ENCODE data around the gene KIF11. TPM values are rescaled to one million over a fixed set of nuclear protein-coding genes. Genes with fewer than 3 reads are reported as not detected.

KIF11 gene
- total RNA-seq, 1 donor: 4.0 TPM

- Histone ChIP-seq H3K9me3 (ENCODE audit: low read depth, low read length) (no peaks in the 10 kb centered on the region), H2AFZ (ENCODE audit: low read length) (no peak overlapping the region), H3K27me3 (ENCODE audit: insufficient read depth, low read length) (no peaks in the 10 kb centered on the region), H3K4me3 (ENCODE audit: insufficient read depth, low read length) (no peak overlapping the region), H3K79me2 (ENCODE audit: insufficient read depth, low read length) (no peaks in the 10 kb centered on the region), H3K36me3 (ENCODE audit: insufficient read depth, low read length) (no peaks in the 10 kb centered on the region), H3K27ac (ENCODE audit: low read depth, low read length) (no peak overlapping the region), H4K20me1 (ENCODE audit: insufficient read depth, low read length) (no peaks in the 10 kb centered on the region), H3K4me2 (ENCODE audit: insufficient read depth, low read length) (no peak overlapping the region), H3K4me1 (ENCODE audit: insufficient read depth, low read length) (no peaks in the 10 kb centered on the region)
- no peak for TF ChIP-seq CTCF (IDR thresholded peaks at IDR 0.05; ENCODE audit: extremely low read depth, low read depth, low read length)
- DNase-seq (ENCODE audit: insufficient read length, low spot score, missing footprints): no peak
These were observed 99.2 kb downstream of the KIF11 start for GRCh38 chr10:92692080-92692671.

DNA sequence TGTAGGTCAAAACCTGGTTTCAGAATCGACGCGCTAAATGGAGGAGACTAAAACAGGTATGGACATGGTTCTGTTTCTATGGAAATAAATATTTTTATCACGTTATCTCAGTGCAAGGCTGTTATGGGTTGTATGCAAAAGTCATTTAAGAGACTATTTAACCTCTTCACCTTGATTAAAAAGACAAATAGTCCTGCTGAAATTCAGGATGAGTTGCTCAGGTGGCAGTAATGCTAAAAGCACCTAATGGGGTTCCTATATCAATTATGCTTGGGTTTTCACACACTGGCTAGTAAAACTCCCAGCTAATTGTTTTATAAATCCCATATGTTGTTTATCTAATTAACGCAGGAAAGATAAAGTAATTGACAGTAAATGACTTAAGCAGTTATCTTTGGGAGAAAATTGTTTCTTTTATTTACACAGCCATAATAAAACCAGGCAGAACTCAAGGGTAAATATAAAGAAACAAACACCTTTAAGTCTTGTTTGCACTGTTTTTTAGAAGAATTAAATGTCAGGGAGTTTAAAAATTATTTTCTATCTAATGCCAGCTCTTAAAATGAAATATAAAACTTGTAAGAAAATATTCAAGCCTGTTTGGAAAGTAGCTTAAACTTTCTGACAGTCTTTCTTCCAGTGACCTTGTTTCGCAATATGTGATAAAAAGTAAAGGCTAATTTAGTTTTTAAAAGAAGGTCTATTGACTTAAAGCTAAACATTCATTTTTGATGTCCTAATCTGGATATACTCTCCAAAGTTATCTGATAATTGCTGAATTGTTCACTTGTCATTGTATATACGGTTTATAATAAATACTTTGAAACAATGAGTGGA lies 100.0 kb downstream of the KIF11 start:
- Histone ChIP-seq H3K79me2 (ENCODE audit: insufficient read depth, low read length) (no peaks in the 10 kb centered on the region), H3K27ac (ENCODE audit: low read depth, low read length) (no peak overlapping the region), H2AFZ (ENCODE audit: low read length) (no peak overlapping the region), H3K9me3 (ENCODE audit: low read depth, low read length) (no peaks in the 10 kb centered on the region), H3K4me1 (ENCODE audit: insufficient read depth, low read length) (no peaks in the 10 kb centered on the region), H4K20me1 (ENCODE audit: insufficient read depth, low read length) (no peaks in the 10 kb centered on the region), H3K27me3 (ENCODE audit: insufficient read depth, low read length) (no peaks in the 10 kb centered on the region), H3K4me2 (ENCODE audit: insufficient read depth, low read length) (no peak overlapping the region), H3K36me3 (ENCODE audit: insufficient read depth, low read length) (no peaks in the 10 kb centered on the region), H3K4me3 (ENCODE audit: insufficient read depth, low read length) (no peak overlapping the region)
- DNase-seq (ENCODE audit: insufficient read length, low spot score, missing footprints): peak; percentile 21
- no peak for TF ChIP-seq CTCF (IDR thresholded peaks at IDR 0.05; ENCODE audit: extremely low read depth, low read depth, low read length)

GRCh38 chr10:92693534-92693893 lies 100.6 kb downstream of the KIF11 start:
- no peak for DNase-seq (ENCODE audit: insufficient read length, low spot score, missing footprints)
- Histone ChIP-seq H3K4me1 (ENCODE audit: insufficient read depth, low read length) (peaks cover 3% of the 10 kb centered on the region), H3K27me3 (ENCODE audit: insufficient read depth, low read length) (no peaks in the 10 kb centered on the region), H3K36me3 (ENCODE audit: insufficient read depth, low read length) (no peaks in the 10 kb centered on the region), H2AFZ (ENCODE audit: low read length) (no peak overlapping the region), H4K20me1 (ENCODE audit: insufficient read depth, low read length) (no peaks in the 10 kb centered on the region), H3K4me2 (ENCODE audit: insufficient read depth, low read length) (no peak overlapping the region), H3K79me2 (ENCODE audit: insufficient read depth, low read length) (no peaks in the 10 kb centered on the region), H3K9me3 (ENCODE audit: low read depth, low read length) (no peaks in the 10 kb centered on the region), H3K4me3 (ENCODE audit: insufficient read depth, low read length) (no peak overlapping the region), H3K27ac (ENCODE audit: low read depth, low read length) (no peak overlapping the region)
- no peak for TF ChIP-seq CTCF (IDR thresholded peaks at IDR 0.05; ENCODE audit: extremely low read depth, low read depth, low read length)

All from osteoblast (primary cell).